HCT116 (cell line): ENCODE measurements around the gene TMSB4X. TPM values are rescaled to one million over a fixed set of nuclear protein-coding genes. Genes with fewer than 3 reads are reported as not detected.

ENCODE experiments used
- ATAC-seq: fragments of 200-7000 bp; cut with Tn5 transposase; 2 replicates; pipeline ENCODE4 v1.9.1; 2020; ENCODE audit warnings: mild to moderate bottlenecking, moderate library complexity
- BruUV-seq: library from RNA; stranded (reverse); fragments of 400-500 nt; replicated peaks from 2 replicates; lab custom pipeline; 2021; lab: Mats Ljungman, UMichigan
- CTCF ChIA-PET: fragments of 300-600 bp; sonication (Branson Sonifier 250); formaldehyde crosslinking; loops from one replicate; lab custom pipeline; 2021; ENCODE audit warnings: antibody characterized with exemption; lab: Charles Lee
- POLR2A ChIA-PET: fragments of 300-600, 350-600 bp; sonication (Branson Sonifier 250); formaldehyde crosslinking; loops from one replicate; lab custom pipeline; 2021; ENCODE audit warnings: antibody characterized with exemption; lab: Charles Lee
- RAD21 ChIA-PET, 2 experiments: fragments of 300-600 bp; sonication (Branson Sonifier 250); formaldehyde crosslinking; loops; one replicate each; lab custom pipeline; 2023; ENCODE audit warnings: low total read pairs in 2 of 2; ENCODE audit not compliant: uncharacterized antibody in 2 of 2, unreplicated experiment in 2 of 2, low non-redundant PET in 1 of 2; lab: Charles Lee
- DNase-seq: peaks from one replicate; pipeline ENCODE4 v3.0.0-alpha.2; 2010; ENCODE audit warnings: low read depth, low spot score
- H2AFZ ChIP-seq: fragments of 200-600 bp; shearing (Covaris generic), sonication (generic); 2 replicates; pipeline ENCODE4 v1.6.1; 2017; ENCODE audit warnings: low read depth, mixed run types, mixed read lengths, antibody characterized with exemption, low read length; ENCODE audit not compliant: poor library complexity, severe bottlenecking
- H3K27ac ChIP-seq: 2 replicates; pipeline ENCODE4 v1.5.1; 2012; ENCODE audit warnings: low read depth, low read length
- H3K27me3 ChIP-seq: fragments of 200-600 bp; sonication (generic); 2 replicates; pipeline ENCODE4 v1.6.1; 2016; ENCODE audit warnings: mixed run types, low read length, mixed read lengths; ENCODE audit not compliant: insufficient read depth
- H3K36me3 ChIP-seq, 2 experiments: fragments of 200-500 bp in 1 of 2; fragments of 200-600 bp in 1 of 2; sonication (Bioruptor generic) in 1 of 2; sonication (generic) in 1 of 2; 2 replicates each; pipeline versions ENCODE4 v1.5.1 to v1.6.1; 2014 to 2016; ENCODE audit warnings: low read length in 2 of 2, inconsistent platforms in 1 of 2, mixed read lengths in 1 of 2, mixed run types in 1 of 2; ENCODE audit not compliant: insufficient read depth in 2 of 2, control insufficient read depth in 1 of 2
- H3K4me1 ChIP-seq, 2 experiments: fragments of 200-600 bp in 1 of 2; sonication (generic) in 1 of 2; 2 replicates each; pipeline versions ENCODE4 v1.5.1 to v1.6.1; 2012 to 2017; ENCODE audit warnings: low read length in 2 of 2, inconsistent platforms in 1 of 2, mild to moderate bottlenecking in 1 of 2, mixed read lengths in 1 of 2, mixed run types in 1 of 2, moderate library complexity in 1 of 2; ENCODE audit not compliant: insufficient read depth in 2 of 2, control insufficient read depth in 1 of 2
- H3K4me2 ChIP-seq: fragments of 200-600 bp; sonication (generic); 2 replicates; pipeline ENCODE4 v1.6.1; 2017; ENCODE audit warnings: mixed run types, low read length, mixed read lengths
- H3K4me3 ChIP-seq, 2 experiments: fragments of 200-600 bp in 1 of 2; sonication (generic) in 1 of 2; replicated peaks in 1 of 2; 2 replicates each; pipeline ENCODE4 v1.5.1; 2011 to 2016; ENCODE audit warnings: low read length in 2 of 2, control low read depth in 1 of 2, low read depth in 1 of 2, mild to moderate bottlenecking in 1 of 2, mixed read lengths in 1 of 2, mixed run types in 1 of 2
- H3K79me2 ChIP-seq: fragments of 200-600 bp; sonication (generic); 2 replicates; pipeline ENCODE4 v1.6.1; 2017; ENCODE audit warnings: mild to moderate bottlenecking, mixed run types, low read length, moderate library complexity, mixed read lengths; ENCODE audit not compliant: insufficient read depth
- H3K9ac ChIP-seq: fragments of 200-600 bp; sonication (generic); 2 replicates; pipeline ENCODE4 v1.6.1; 2016; ENCODE audit warnings: low read length, mixed read lengths
- H3K9me2 ChIP-seq: fragments of 200-600 bp; sonication (generic), shearing (Covaris generic); 2 replicates; pipeline ENCODE4 v1.6.1; 2017; ENCODE audit warnings: mixed run types, mild to moderate bottlenecking, moderate library complexity; ENCODE audit not compliant: insufficient read depth
- H3K9me3 ChIP-seq, 2 experiments: fragments of 200-500 bp in 1 of 2; fragments of 200-600 bp in 1 of 2; sonication (Bioruptor generic) in 1 of 2; sonication (generic) in 1 of 2; 2 replicates each; pipeline ENCODE4 v1.6.1; 2014 to 2017; ENCODE audit warnings: low read length in 2 of 2, mixed read lengths in 2 of 2, inconsistent platforms in 1 of 2, low read depth in 1 of 2, mild to moderate bottlenecking in 1 of 2, mixed run types in 1 of 2, moderate library complexity in 1 of 2; ENCODE audit not compliant: control insufficient read depth in 1 of 2, insufficient read depth in 1 of 2
- H4K20me1 ChIP-seq: fragments of 200-600 bp; sonication (generic), shearing (Covaris generic); 2 replicates; pipeline ENCODE4 v1.6.1; 2017; ENCODE audit warnings: mixed run types, mild to moderate bottlenecking, moderate library complexity; ENCODE audit not compliant: insufficient read depth
- ATF3 ChIP-seq: IDR thresholded peaks from 2 replicates; pipeline ENCODE4 v1.6.1; 2012
- CEBPB ChIP-seq: IDR thresholded peaks from 2 replicates; pipeline ENCODE4 v1.6.1; 2012; ENCODE audit warnings: low read depth
- EGR1 ChIP-seq: IDR thresholded peaks from 2 replicates; pipeline ENCODE4 v1.6.1; 2012; ENCODE audit warnings: low read depth
- EZH2 ChIP-seq: fragments of 200-600 bp; sonication (generic); IDR thresholded peaks from 2 replicates; pipeline ENCODE4 v1.6.1; 2017; ENCODE audit warnings: antibody characterized with exemption, mixed run types
- EZH2phosphoT487 ChIP-seq: fragments of 200-600 bp; IDR thresholded peaks from 2 replicates; pipeline ENCODE4 v1.6.1; 2018; ENCODE audit warnings: antibody characterized with exemption, borderline replicate concordance
- FOSL1 ChIP-seq: IDR thresholded peaks from 2 replicates; pipeline ENCODE4 v1.6.1; 2012; ENCODE audit warnings: low read depth
- JUND ChIP-seq: IDR thresholded peaks from 2 replicates; pipeline ENCODE4 v1.6.1; 2012
- POLR2A ChIP-seq: IDR thresholded peaks from 2 replicates; pipeline ENCODE4 v1.7.0; 2011; ENCODE audit warnings: borderline replicate concordance; ENCODE audit not compliant: insufficient read depth, insufficient read length; ENCODE audit errors: extremely low read depth
- TCF7L2 ChIP-seq: IDR thresholded peaks from 2 replicates; pipeline ENCODE4 v1.7.0; 2011; ENCODE audit warnings: borderline replicate concordance, inconsistent platforms; ENCODE audit not compliant: insufficient read depth, insufficient read length; ENCODE audit errors: extremely low read depth
- ZBTB33 ChIP-seq: IDR thresholded peaks from 2 replicates; pipeline ENCODE4 v1.6.1; 2011; ENCODE audit warnings: mild to moderate bottlenecking, low read length, moderate library complexity; ENCODE audit not compliant: insufficient replicate concordance; ENCODE audit errors: extremely low read depth
- ZNF274 ChIP-seq: fragments of 200-500 bp; sonication (Bioruptor generic); IDR thresholded peaks from 2 replicates; pipeline ENCODE4 v1.6.1; 2014; ENCODE audit warnings: mild to moderate bottlenecking, low read depth, low read length, inconsistent platforms
- intact Hi-C: fragments of 100-400 bp; cut with micrococcal nuclease; formaldehyde crosslinking; loops from 2 replicates; pipeline ENCODE4 v1.10.0; 2022
- total RNA-seq: library from RNA; stranded (reverse); gene quantifications from one replicate; pipeline ENCODE4 v1.2.1, GENCODE V29; 2021; ENCODE audit not compliant: unreplicated experiment
- TF ChIP-seq, protein P1 (sequence below): IDR thresholded peaks from 2 replicates; pipeline ENCODE4 v1.6.1; 2012; ENCODE audit warnings: low read depth

Gene TMSB4X
- total RNA-seq, 1 experiment from 2014 or later: 407 TPM

DNA sequence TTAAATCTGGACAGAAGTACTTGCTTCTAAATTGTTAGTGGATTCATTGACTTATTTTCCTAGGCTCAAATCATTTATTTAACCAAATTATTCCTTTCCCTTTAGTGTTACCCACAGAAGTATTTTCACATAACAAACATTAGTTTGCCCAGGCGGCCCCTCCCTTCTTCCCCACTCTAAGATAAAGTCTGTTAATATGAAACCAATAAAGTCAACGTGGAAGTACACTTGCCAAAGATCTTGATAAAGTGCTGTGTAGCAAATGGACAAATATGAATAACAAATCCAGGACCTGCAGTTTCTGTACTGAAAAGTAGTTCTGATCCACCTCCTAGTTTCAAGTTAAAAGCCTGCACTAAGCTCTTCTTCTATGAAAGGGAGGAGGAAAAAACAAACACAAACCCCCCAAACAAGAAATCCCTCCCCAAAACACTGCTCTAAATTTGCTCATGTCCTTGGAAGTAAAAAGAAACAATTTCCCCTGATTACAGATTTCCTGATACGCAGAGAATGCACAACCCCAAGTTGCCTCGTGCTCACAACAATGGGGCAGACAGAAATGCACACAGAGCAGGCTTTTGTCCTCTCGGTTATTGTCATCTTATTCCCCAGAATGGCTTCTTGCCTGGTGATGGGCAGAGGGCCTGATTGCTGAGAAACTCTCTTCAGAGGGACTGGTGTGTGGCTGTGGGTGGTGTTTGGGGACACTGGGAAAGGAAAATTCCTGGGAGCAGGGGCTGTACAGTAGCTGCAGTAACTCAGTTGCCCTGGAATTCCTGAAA is 23.2 kb downstream of the TMSB4X start:
- Histone ChIP-seq H3K4me2 (no peak overlapping the region), H3K36me3 (no peaks in the 10 kb centered on the region), H3K4me3 (no peak overlapping the region), H2AFZ (no peak overlapping the region), H3K27ac (no peak overlapping the region), H3K9me2 (no peaks in the 10 kb centered on the region), H3K4me1 (no peaks in the 10 kb centered on the region), H4K20me1 (no peaks in the 10 kb centered on the region), H3K9ac (no peak overlapping the region), H3K79me2 (no peaks in the 10 kb centered on the region), H3K9me3 (no peaks in the 10 kb centered on the region), H3K27me3 (no peaks in the 10 kb centered on the region)
- intact Hi-C loops: no loop called here
- CTCF ChIA-PET: no interaction called here
- RAD21 ChIA-PET: no interaction called here
- TF ChIP-seq ATF3 (no peak), EZH2 (no peak), CEBPB (no peak), EGR1 (no peak), ZNF274 (no peak), ZBTB33 (no peak), POLR2A (no peak), FOSL1 (no peak), JUND (no peak), TCF7L2 (no peak), EZH2phosphoT487 (no peak)
- TF ChIP-seq, protein P1, sequence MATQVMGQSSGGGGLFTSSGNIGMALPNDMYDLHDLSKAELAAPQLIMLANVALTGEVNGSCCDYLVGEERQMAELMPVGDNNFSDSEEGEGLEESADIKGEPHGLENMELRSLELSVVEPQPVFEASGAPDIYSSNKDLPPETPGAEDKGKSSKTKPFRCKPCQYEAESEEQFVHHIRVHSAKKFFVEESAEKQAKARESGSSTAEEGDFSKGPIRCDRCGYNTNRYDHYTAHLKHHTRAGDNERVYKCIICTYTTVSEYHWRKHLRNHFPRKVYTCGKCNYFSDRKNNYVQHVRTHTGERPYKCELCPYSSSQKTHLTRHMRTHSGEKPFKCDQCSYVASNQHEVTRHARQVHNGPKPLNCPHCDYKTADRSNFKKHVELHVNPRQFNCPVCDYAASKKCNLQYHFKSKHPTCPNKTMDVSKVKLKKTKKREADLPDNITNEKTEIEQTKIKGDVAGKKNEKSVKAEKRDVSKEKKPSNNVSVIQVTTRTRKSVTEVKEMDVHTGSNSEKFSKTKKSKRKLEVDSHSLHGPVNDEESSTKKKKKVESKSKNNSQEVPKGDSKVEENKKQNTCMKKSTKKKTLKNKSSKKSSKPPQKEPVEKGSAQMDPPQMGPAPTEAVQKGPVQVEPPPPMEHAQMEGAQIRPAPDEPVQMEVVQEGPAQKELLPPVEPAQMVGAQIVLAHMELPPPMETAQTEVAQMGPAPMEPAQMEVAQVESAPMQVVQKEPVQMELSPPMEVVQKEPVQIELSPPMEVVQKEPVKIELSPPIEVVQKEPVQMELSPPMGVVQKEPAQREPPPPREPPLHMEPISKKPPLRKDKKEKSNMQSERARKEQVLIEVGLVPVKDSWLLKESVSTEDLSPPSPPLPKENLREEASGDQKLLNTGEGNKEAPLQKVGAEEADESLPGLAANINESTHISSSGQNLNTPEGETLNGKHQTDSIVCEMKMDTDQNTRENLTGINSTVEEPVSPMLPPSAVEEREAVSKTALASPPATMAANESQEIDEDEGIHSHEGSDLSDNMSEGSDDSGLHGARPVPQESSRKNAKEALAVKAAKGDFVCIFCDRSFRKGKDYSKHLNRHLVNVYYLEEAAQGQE: no peak
- DNase-seq (no peak), ATAC-seq (no peak)
- POLR2A ChIA-PET: no interaction called here
- no TSS peak for BruUV-seq
